Measurements from ENCODE around the gene FBXL20.
A peak's percentile ranks its signal among the peaks of the same experiment; 100 is the strongest.

FBXL20 gene

DNA sequence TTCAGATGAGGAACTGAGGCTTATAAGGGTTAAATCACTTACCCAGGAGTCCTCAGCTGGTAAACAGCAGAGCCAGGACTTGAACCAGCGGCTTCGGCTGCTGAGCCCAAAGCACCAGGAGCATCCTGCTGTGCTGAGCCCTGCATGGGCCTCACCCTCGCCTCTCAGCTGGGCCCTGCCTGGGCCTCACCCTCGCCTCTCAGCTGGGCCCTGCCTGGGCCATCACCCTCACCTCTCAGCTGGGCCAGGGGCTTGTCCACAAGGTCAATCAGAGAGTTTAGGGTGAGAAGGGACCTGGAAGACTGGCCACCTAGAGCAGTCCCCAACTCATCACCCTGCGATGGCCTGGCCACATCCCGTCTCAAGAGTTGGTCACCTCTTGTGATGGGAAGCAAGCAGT, 179.9 kb downstream of the FBXL20 start:
- H3K27me3 ChIP-seq: no peaks in the 10 kb centered on the region
- H3K27ac ChIP-seq: peak overlapping the region; percentile 93 to 94
- intact Hi-C loops (cut with DNase I; ENCODE audit: low total_unique reads): no loop called here
- peaks cover 0 to 25% (median 14%) of the 10 kb centered on the region in 3 donors for H3K36me3 ChIP-seq
- peaks cover 0 to 94% (median 75%) of the 10 kb centered on the region in 4 donors for H3K4me1 ChIP-seq
- H3K9me3 ChIP-seq: no peaks in the 10 kb centered on the region
- TF ChIP-seq CTCF (IDR thresholded peaks at IDR 0.05): no peak
- no peak overlapping the region for H3K4me3 ChIP-seq
- no peak for DNase-seq

- peak overlapping the region; percentile 93 to 94 for H3K27ac ChIP-seq
Measured at GRCh38 chr17:39219647-39220154, 181.7 kb downstream of the FBXL20 start.

GRCh38 chr17:39218906-39219305, 182.5 kb downstream of the FBXL20 start:
- Histone ChIP-seq H3K9me3 (no peaks in the 10 kb centered on the region), H3K4me3 (no peak overlapping the region), H3K27me3 (no peaks in the 10 kb centered on the region), H3K36me3 (peaks cover 0 to 47% (median 24%) of the 10 kb centered on the region in 3 donors), H3K27ac (peak overlapping the region; percentile 93 to 94), H3K4me1 (peaks cover 0 to 85% (median 70%) of the 10 kb centered on the region in 4 donors)
- no peak for DNase-seq
- intact Hi-C loops (cut with DNase I; ENCODE audit: low total_unique reads): no loop called here
- TF ChIP-seq CTCF (IDR thresholded peaks at IDR 0.05): no peak

More at GRCh38 chr17:39219647-39220154, 181.7 kb downstream of the FBXL20 start:
- peaks cover 0 to 86% (median 70%) of the 10 kb centered on the region in 4 donors for H3K4me1 ChIP-seq
- H3K36me3 ChIP-seq: peaks cover 0 to 44% (median 24%) of the 10 kb centered on the region in 3 donors
- peak; percentile 66 to 94 for DNase-seq
- intact Hi-C loops (cut with DNase I; ENCODE audit: low total_unique reads): no loop called here
- no peak overlapping the region for H3K4me3 ChIP-seq
- no peaks in the 10 kb centered on the region for H3K27me3 ChIP-seq
- no peaks in the 10 kb centered on the region for H3K9me3 ChIP-seq
- no peak for TF ChIP-seq CTCF (IDR thresholded peaks at IDR 0.05)

GRCh38 chr17:39217734-39218369, 183.6 kb downstream of the FBXL20 start:
- H3K27ac ChIP-seq: peak overlapping the region; percentile 93 to 94
- intact Hi-C loops (cut with DNase I; ENCODE audit: low total_unique reads): no loop called here
- H3K9me3 ChIP-seq: no peaks in the 10 kb centered on the region
- no peak for DNase-seq
- H3K27me3 ChIP-seq: no peaks in the 10 kb centered on the region
- H3K4me3 ChIP-seq: no peak overlapping the region
- peaks cover 0 to 53% (median 24%) of the 10 kb centered on the region in 3 donors for H3K36me3 ChIP-seq
- peaks cover 0 to 85% (median 67%) of the 10 kb centered on the region in 4 donors for H3K4me1 ChIP-seq
- TF ChIP-seq CTCF (IDR thresholded peaks at IDR 0.05): no peak

DNA sequence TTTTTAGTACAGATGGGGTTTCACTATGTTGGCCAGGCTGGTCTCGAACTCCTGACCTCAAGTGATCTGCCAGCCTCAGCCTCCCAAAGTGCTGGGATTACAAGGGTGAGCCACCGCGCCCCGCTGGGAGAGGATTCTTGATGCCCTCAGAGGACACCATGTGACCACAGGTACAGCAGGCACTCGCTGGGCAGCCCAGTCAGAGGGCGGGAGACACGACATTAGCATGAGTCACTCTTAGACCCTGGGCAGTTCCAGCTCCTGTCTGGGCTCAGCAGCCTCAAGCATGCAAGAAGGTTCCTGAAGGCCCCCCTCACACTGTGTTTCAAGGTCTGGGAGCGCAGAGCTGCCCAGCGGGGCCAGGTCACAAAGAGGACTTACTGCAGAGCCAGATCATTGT, 187.6 kb downstream of the FBXL20 start:
- Histone ChIP-seq H3K27me3 (no peaks in the 10 kb centered on the region), H3K4me1 (peaks cover 0 to 83% (median 62%) of the 10 kb centered on the region in 4 donors), H3K36me3 (peaks cover 0 to 65% (median 24%) of the 10 kb centered on the region in 3 donors), H3K9me3 (no peaks in the 10 kb centered on the region), H3K4me3 (no peak overlapping the region), H3K27ac (peak overlapping the region; percentile 80 to 93)
- intact Hi-C loops (cut with DNase I; ENCODE audit: low total_unique reads): no loop called here
- no peak for DNase-seq
- TF ChIP-seq CTCF (IDR thresholded peaks at IDR 0.05): no peak
